ENCODE results near the gene PTBP2.

- no peak for TF ChIP-seq POLR2A (IDR thresholded peaks at IDR 0.05)
- TF ChIP-seq EP300 (IDR thresholded peaks at IDR 0.05): no peak
- TF ChIP-seq CTCF (IDR thresholded peaks at IDR 0.05): no peak
Measured at GRCh38 chr1:96741335-96741734, 19.8 kb downstream of the PTBP2 start.
